H1 (cell line): ENCODE results near the gene RNF144A. TPM values are rescaled to one million over a fixed set of nuclear protein-coding genes. Genes with fewer than 3 reads are reported as not detected.

Experiments
- ATF3 ChIP-seq: IDR thresholded peaks from 2 replicates; pipeline ENCODE4 v1.6.1; 2011; ENCODE audit warnings: low read depth, mild to moderate bottlenecking, low read length; ENCODE audit not compliant: insufficient read depth
- POLR2AphosphoS5 ChIP-seq: IDR thresholded peaks from 2 replicates; pipeline ENCODE4 v1.6.1; 2011; ENCODE audit warnings: low read depth, low read length
- POU5F1 ChIP-seq: IDR thresholded peaks from 2 replicates; pipeline ENCODE4 v1.6.1; 2011; ENCODE audit warnings: low read depth, mild to moderate bottlenecking, low read length, moderate library complexity
- SIN3A ChIP-seq, 2 experiments: IDR thresholded peaks in 1 of 2; conservative IDR thresholded peaks in 1 of 2; 2 replicates each; pipeline ENCODE4 v1.6.1; 2011 to 2012; ENCODE audit warnings: low read length in 2 of 2, improper control_type of control experiment in 1 of 2, low read depth in 1 of 2, mild to moderate bottlenecking in 1 of 2
- SIRT6 ChIP-seq: IDR thresholded peaks from one replicate; pipeline ENCODE4 v1.7.1; 2012; ENCODE audit warnings: low read length, inconsistent platforms
- TCF12 ChIP-seq: IDR thresholded peaks from 2 replicates; pipeline ENCODE4 v1.6.1; 2011; ENCODE audit warnings: low read depth, mild to moderate bottlenecking, low read length
- TEAD4 ChIP-seq: IDR thresholded peaks from 2 replicates; pipeline ENCODE4 v1.6.1; 2012; ENCODE audit warnings: low read depth, low read length, inconsistent platforms, mixed read lengths
- polyA plus RNA-seq, 7 experiments: library from polyadenylated mRNA; depleted of rRNA in 3 of 7; stranded (reverse) in 5 of 7; unstranded in 2 of 7; fragments of >200 nt in 5 of 7; fragments of 200-250 nt in 2 of 7; gene quantifications; 1 replicate in 5 of 7; 2 replicates in 1 of 7; 4 replicates in 1 of 7; pipeline versions ENCODE4 v1.2.1 to v1.2.3, GENCODE V29; 2011 to 2013; ENCODE audit warnings: missing spikeins in 2 of 7, mixed read lengths in 2 of 7
- total RNA-seq: library from RNA; stranded (reverse); fragmentation: NEBNext Ultra II Directional; extraction: Animal tissue kit (Norgen Biotek cat#: 25700); gene quantifications from 2 replicates; pipeline ENCODE4 v1.2.1, GENCODE V29; 2021

RNF144A gene
- total and polyA plus RNA-seq, 2 of the 8 experiments (the other 6 are each of a cell fraction or from before 2014, with no cell fraction given) = 14.0 to 15.0 TPM

- TF ChIP-seq ATF3 (no peak), SIN3A (conservative IDR thresholded peaks at IDR 0.05 in 1 of 2, IDR thresholded peaks at IDR 0.05 in 1 of 2; ENCODE audit: low read depth in 1 of 2, low read length in 2 of 2) (no peak), TCF12 (no peak), TEAD4 (no peak), POU5F1 (no peak), SIRT6 (no peak), POLR2AphosphoS5 (no peak)
Observed at GRCh38 chr2:6939071-6939470, 21.9 kb downstream of the RNF144A start (continued).
